Measurements from ENCODE around the gene RABGEF1. TPM values are rescaled to one million over a fixed set of nuclear protein-coding genes. Genes with fewer than 3 reads are reported as not detected.
A peak's percentile ranks its signal among the peaks of the same experiment; 100 is the strongest.
"Not testable (repeated sequence)": the region's sequence is repeated elsewhere in the genome, so short reads cannot be mapped to it uniquely, and the experiment has no call there.

RABGEF1 gene
- total RNA-seq, 4 donors from 2014 or later = 34.3 to 45.4 (median 37.1) TPM

GRCh38 chr7:66740980-66741709 is 612 bp downstream of the RABGEF1 start:
- not testable (repeated sequence) for H3K9me3 ChIP-seq; DNase-seq (ENCODE audit: extremely low spot score); H3K36me3 ChIP-seq; H3K27me3 ChIP-seq
- intact Hi-C loops (cut with DNase I) = loop anchor here (10.0 kb wide), 1 partner anchor 104 kb away; no protein-coding TSS in a partner anchor
- H3K27ac ChIP-seq (replicated peaks in 1 of 4) = peak overlapping the region; percentile 96 to 100 (median 100)
- under 1% methylated on average over 27 of the region's 54 CpGs for WGBS
- peak overlapping the region; percentile 84 to 100 (median 98) for H3K4me3 ChIP-seq
- peak; percentile 12 to 32 for TF ChIP-seq POLR2AphosphoS5 (IDR thresholded peaks at IDR 0.05)
- peaks cover 13 to 58% (median 48%) of the 10 kb centered on the region in 4 donors for H3K4me1 ChIP-seq

DNA sequence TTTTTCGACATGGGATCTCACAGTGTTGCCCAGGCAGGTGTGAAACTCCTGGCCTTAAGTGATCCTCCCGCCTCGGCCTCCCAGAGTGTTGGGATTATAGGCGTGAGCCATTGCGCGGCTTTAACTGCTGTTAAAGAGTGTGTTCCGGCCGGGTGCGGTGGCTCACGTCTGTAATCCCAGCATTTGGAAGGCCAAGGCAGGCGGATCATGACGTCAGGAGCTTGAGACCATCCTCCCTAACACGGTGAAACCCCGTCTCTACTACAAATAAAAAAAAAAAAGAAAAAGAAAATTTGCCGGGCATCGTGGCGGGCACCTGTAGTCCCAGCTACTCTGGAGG is 1.1 kb downstream of the RABGEF1 start:
- DNase-seq (ENCODE audit: extremely low spot score) = no peak
- TF ChIP-seq POLR2AphosphoS5 (IDR thresholded peaks at IDR 0.05) (no peak), CTCF (IDR thresholded peaks at IDR 0.05) (no peak), EP300 (IDR thresholded peaks at IDR 0.05) (no peak), POLR2A (IDR thresholded peaks at IDR 0.05; ENCODE audit: low read depth) (no peak)
- intact Hi-C loops (cut with DNase I) = loop anchor here (10.0 kb wide), 1 partner anchor 103 kb away; no protein-coding TSS in a partner anchor

DNA sequence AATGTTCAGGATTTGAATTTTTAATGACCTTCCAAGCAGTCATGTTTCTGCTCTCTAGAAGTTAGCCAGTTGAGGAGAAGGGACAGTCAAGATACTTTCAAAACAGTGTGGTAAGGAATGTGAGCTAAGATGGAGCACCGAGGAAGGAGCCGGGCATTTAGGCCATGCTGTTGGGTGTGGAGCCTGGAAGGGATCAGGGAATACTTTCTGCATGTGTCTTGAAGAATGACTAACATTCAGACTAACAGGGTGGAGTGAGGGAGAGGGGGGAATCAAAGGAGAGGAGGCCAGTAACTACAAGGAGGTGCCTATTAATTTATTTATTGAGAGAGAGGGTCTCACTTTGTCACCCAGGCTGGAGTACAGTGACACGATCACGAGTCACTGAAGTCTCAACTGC is 1.8 kb downstream of the RABGEF1 start:
- intact Hi-C loops (cut with DNase I) = loop anchor here (10.0 kb wide), 1 partner anchor 103 kb away; no protein-coding TSS in a partner anchor
- WGBS = 66% methylated on average over 4 of the region's 4 CpGs
- H3K36me3 ChIP-seq; H3K27me3 ChIP-seq; H3K9me3 ChIP-seq; DNase-seq (ENCODE audit: extremely low spot score): not testable (repeated sequence)
- Histone ChIP-seq H3K27ac (replicated peaks in 1 of 4) (peak overlapping the region; percentile 63 to 100 (median 98)), H3K4me3 (peak overlapping the region in 1 of 4 donors; percentile 99), H3K4me1 (peaks cover 13 to 55% (median 49%) of the 10 kb centered on the region in 4 donors)

More for the DNA sequence above, 1.1 kb downstream of the RABGEF1 start:
- H3K27me3 ChIP-seq = no peaks in the 10 kb centered on the region
- peak overlapping the region; percentile 96 to 100 (median 100) for H3K27ac ChIP-seq (replicated peaks in 1 of 4)
- H3K4me1 ChIP-seq = peaks cover 13 to 58% (median 47%) of the 10 kb centered on the region in 4 donors
- H3K36me3 ChIP-seq = peaks cover 0 to 3% (median 0%) of the 10 kb centered on the region in 4 donors
- no peaks in the 10 kb centered on the region for H3K9me3 ChIP-seq
- 54% methylated on average over 17 of the region's 17 CpGs for WGBS
- H3K4me3 ChIP-seq = peak overlapping the region; percentile 84 to 100 (median 98)

DNA sequence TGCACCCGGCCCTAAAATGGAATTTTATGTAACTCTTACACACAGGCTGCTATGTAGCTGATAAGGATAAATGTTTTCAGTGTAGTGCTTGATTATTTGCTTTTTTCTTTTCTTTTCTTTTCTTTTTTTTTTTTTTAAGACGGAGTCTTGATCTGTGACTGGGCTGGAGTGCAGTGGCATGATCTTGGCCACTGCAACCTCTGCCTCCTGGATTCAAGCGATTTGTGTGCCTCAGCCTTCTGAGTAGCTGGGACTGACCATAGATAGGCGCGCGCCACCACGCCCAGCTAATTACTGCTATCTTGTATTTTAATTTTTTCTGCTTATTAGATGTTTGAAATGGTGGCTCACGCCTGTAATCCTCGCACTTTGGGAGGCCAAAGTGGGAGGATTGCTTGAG is 3.4 kb downstream of the RABGEF1 start:
- H3K27ac ChIP-seq (replicated peaks in 1 of 4) = no peak overlapping the region
- peaks cover 24 to 58% (median 55%) of the 10 kb centered on the region in 4 donors for H3K4me1 ChIP-seq
- intact Hi-C loops (cut with DNase I) = loop anchor here (10.0 kb wide), 1 partner anchor 101 kb away; no protein-coding TSS in a partner anchor
- no peaks in the 10 kb centered on the region for H3K36me3 ChIP-seq
- 97% methylated on average over 9 of the region's 9 CpGs for WGBS
- DNase-seq (ENCODE audit: extremely low spot score) = no peak
- no peaks in the 10 kb centered on the region for H3K9me3 ChIP-seq
- H3K27me3 ChIP-seq = no peaks in the 10 kb centered on the region
- no peak overlapping the region for H3K4me3 ChIP-seq
- TF ChIP-seq EP300 (IDR thresholded peaks at IDR 0.05) (no peak), CTCF (IDR thresholded peaks at IDR 0.05) (no peak), POLR2AphosphoS5 (IDR thresholded peaks at IDR 0.05) (no peak), POLR2A (IDR thresholded peaks at IDR 0.05; ENCODE audit: low read depth) (no peak)

- intact Hi-C loops (cut with DNase I) = loop anchor here (10.0 kb wide), 1 partner anchor 97 kb away; no protein-coding TSS in a partner anchor
- H3K36me3 ChIP-seq = no peaks in the 10 kb centered on the region
- H3K27ac ChIP-seq (replicated peaks in 1 of 4) = peak overlapping the region in 2 of 4 donors; percentile 44 to 48
- H3K4me3 ChIP-seq = no peak overlapping the region
- no peak for TF ChIP-seq POLR2A (IDR thresholded peaks at IDR 0.05; ENCODE audit: low read depth)
- TF ChIP-seq EP300 (IDR thresholded peaks at IDR 0.05) = no peak
- no peak for TF ChIP-seq CTCF (IDR thresholded peaks at IDR 0.05)
- no peak for TF ChIP-seq POLR2AphosphoS5 (IDR thresholded peaks at IDR 0.05)
- H3K27me3 ChIP-seq = no peaks in the 10 kb centered on the region
- DNase-seq (ENCODE audit: extremely low spot score) = no peak
- peaks cover 17 to 68% (median 59%) of the 10 kb centered on the region in 4 donors for H3K4me1 ChIP-seq
- WGBS = 88% methylated on average over 2 of the region's 2 CpGs
- no peaks in the 10 kb centered on the region for H3K9me3 ChIP-seq
Measured at GRCh38 chr7:66747385-66747784, 6.9 kb downstream of the RABGEF1 start.
